Lung (tissue), 12 donors: Measurements from ENCODE around the gene SORL1. TPM values are rescaled to one million over a fixed set of nuclear protein-coding genes. Genes with fewer than 3 reads are reported as not detected.

ENCODE experiments used
- ATAC-seq: fragments of 200-7000 bp; cut with Tn5 transposase; one replicate; pipeline ENCODE4 v1.9.1; 2020; ENCODE audit warnings: moderate number of reproducible peaks; ENCODE audit not compliant: insufficient read depth, low FRiP score
- DNase-seq, 3 donors: peaks; one replicate each; pipeline ENCODE4 v3.0.0-alpha.2; 2013 to 2017
- H3K27ac ChIP-seq, 2 donors: one replicate each; pipeline ENCODE4 v1.5.1; 2013; ENCODE audit warnings: mild to moderate bottlenecking in 2 of 2, moderate library complexity in 2 of 2, control low read depth in 1 of 2, inconsistent platforms in 1 of 2, low read depth in 1 of 2, low read length in 1 of 2
- H3K27me3 ChIP-seq, 3 donors: one replicate each; pipeline ENCODE4 v1.5.1; 2013; ENCODE audit warnings: low read length in 2 of 3; ENCODE audit not compliant: control insufficient read depth in 3 of 3, insufficient read depth in 3 of 3
- H3K36me3 ChIP-seq, 4 donors: one replicate each; pipeline ENCODE4 v1.5.1; 2013; ENCODE audit warnings: low read length in 4 of 4, mild to moderate bottlenecking in 1 of 4, moderate library complexity in 1 of 4; ENCODE audit not compliant: control insufficient read depth in 4 of 4, insufficient read depth in 4 of 4
- H3K4me1 ChIP-seq, 5 donors: one replicate each; pipeline ENCODE4 v1.5.1; 2013; ENCODE audit warnings: low read length in 5 of 5, mild to moderate bottlenecking in 2 of 5, moderate library complexity in 1 of 5; ENCODE audit not compliant: control insufficient read depth in 5 of 5, insufficient read depth in 5 of 5
- H3K4me3 ChIP-seq: one replicate; pipeline ENCODE4 v1.5.1; 2013; ENCODE audit warnings: mild to moderate bottlenecking, control low read depth, moderate library complexity
- H3K9ac ChIP-seq, 2 donors: one replicate each; pipeline ENCODE4 v1.5.1; 2013; ENCODE audit warnings: low read length in 2 of 2, control low read depth in 1 of 2; ENCODE audit not compliant: insufficient read depth in 1 of 2
- H3K9me3 ChIP-seq, 4 donors: one replicate each; pipeline ENCODE4 v1.5.1; 2013; ENCODE audit warnings: low read length in 3 of 4, mild to moderate bottlenecking in 1 of 4, moderate library complexity in 1 of 4; ENCODE audit not compliant: control insufficient read depth in 4 of 4, insufficient read depth in 3 of 4
- WGBS, 2 donors: extraction: QIAGEN DNeasy Blood & Tissue Kit; methylation state at CpG; one replicate each; pipeline ENCODE4 v1.1.7; 2013; 5-methylcytosine and 5-hydroxymethylcytosine counted together
- polyA plus RNA-seq, 2 donors: library from polyadenylated mRNA; stranded (reverse); fragments of 200-250 nt; gene quantifications; one replicate each; pipeline ENCODE4 v1.2.1, GENCODE V29; 2013
- total RNA-seq, 2 donors: library from RNA; depleted of rRNA in 1 of 2; stranded (reverse); fragments of >200 nt in 1 of 2; gene quantifications; one replicate each; pipeline ENCODE4 v1.2.1, GENCODE V29; 2014 to 2021
- TF ChIP-seq, protein P1 (sequence below): IDR thresholded peaks from 2 replicates; pipeline ENCODE4 v1.5.1; 2012; ENCODE audit warnings: mild to moderate bottlenecking; ENCODE audit errors: control extremely low read depth, extremely low read depth
- donor health status: control.
- donor health status: control.
- donor health status: Bipolar disorder and iron deficiency.
- donor health status: healthy.
- donor health status: DM: yes; HTN: yes; CAD: no.

The SORL1 gene
- total and polyA plus RNA-seq, 4 donors, result 1.9 to 67.0 (median 49.2) TPM

- peaks cover 0 to 9% (median 4%) of the 10 kb centered on the region in 4 donors for H3K9me3 ChIP-seq
- no peak overlapping the region for H3K9ac ChIP-seq
- H3K36me3 ChIP-seq, result peaks cover 0 to 14% (median 7%) of the 10 kb centered on the region in 4 donors
- no peak overlapping the region for H3K4me3 ChIP-seq
- H3K27ac ChIP-seq, result no peak overlapping the region
- DNase-seq (no peak), ATAC-seq (no peak)
- TF ChIP-seq, protein P1, sequence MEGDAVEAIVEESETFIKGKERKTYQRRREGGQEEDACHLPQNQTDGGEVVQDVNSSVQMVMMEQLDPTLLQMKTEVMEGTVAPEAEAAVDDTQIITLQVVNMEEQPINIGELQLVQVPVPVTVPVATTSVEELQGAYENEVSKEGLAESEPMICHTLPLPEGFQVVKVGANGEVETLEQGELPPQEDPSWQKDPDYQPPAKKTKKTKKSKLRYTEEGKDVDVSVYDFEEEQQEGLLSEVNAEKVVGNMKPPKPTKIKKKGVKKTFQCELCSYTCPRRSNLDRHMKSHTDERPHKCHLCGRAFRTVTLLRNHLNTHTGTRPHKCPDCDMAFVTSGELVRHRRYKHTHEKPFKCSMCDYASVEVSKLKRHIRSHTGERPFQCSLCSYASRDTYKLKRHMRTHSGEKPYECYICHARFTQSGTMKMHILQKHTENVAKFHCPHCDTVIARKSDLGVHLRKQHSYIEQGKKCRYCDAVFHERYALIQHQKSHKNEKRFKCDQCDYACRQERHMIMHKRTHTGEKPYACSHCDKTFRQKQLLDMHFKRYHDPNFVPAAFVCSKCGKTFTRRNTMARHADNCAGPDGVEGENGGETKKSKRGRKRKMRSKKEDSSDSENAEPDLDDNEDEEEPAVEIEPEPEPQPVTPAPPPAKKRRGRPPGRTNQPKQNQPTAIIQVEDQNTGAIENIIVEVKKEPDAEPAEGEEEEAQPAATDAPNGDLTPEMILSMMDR, result no peak
- no peaks in the 10 kb centered on the region for H3K4me1 ChIP-seq
- no peaks in the 10 kb centered on the region for H3K27me3 ChIP-seq
Observed at GRCh38 chr11:121525376-121525775, 73.3 kb downstream of the SORL1 start.

DNA sequence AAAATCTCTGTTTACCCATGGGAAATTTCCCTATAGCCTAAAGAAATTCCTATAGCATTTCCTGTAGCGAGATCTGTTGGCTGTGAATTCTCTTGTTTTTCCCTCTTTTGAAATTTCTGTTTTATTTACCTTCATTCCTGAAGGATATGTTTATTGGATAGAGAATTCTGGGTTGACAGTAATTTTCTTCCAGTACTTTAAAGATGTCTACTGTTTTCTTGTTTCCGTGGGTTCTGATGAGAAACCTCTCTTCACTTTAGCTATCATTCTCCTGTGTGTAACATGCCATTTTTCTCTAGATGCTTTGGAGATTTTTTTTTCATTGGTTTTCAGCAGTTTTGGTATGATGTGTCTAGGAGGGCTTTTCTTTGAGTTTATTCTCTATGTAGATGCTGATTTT, 78.1 kb downstream of the SORL1 start:
- no peaks in the 10 kb centered on the region for H3K27me3 ChIP-seq
- ATAC-seq, result no peak
- 93 to 97% methylated on average over 2 of the region's 2 CpGs for WGBS, 2 donors

GRCh38 chr11:121533601-121534000, 81.5 kb downstream of the SORL1 start:
- Histone ChIP-seq H3K4me1 (no peaks in the 10 kb centered on the region), H3K9ac (no peak overlapping the region), H3K9me3 (peaks cover 0 to 2% (median 1%) of the 10 kb centered on the region in 4 donors), H3K27me3 (no peaks in the 10 kb centered on the region), H3K36me3 (peaks cover 0 to 8% (median under 1%) of the 10 kb centered on the region in 4 donors), H3K4me3 (no peak overlapping the region), H3K27ac (no peak overlapping the region)
- DNase-seq (no peak), ATAC-seq (no peak)
- WGBS, 2 donors, result 55 to 57% methylated on average over 3 of the region's 3 CpGs
- TF ChIP-seq, protein P1, result no peak

More for the DNA sequence above, 78.1 kb downstream of the SORL1 start:
- Histone ChIP-seq H3K4me3 (no peak overlapping the region), H3K36me3 (peaks cover 0 to 11% (median under 1%) of the 10 kb centered on the region in 4 donors), H3K27ac (no peak overlapping the region), H3K4me1 (no peaks in the 10 kb centered on the region), H3K9me3 (peaks cover 0 to 5% (median 4%) of the 10 kb centered on the region in 4 donors), H3K9ac (no peak overlapping the region)
- DNase-seq, result no peak
- TF ChIP-seq, protein P1, result no peak
